CD4-positive, alpha-beta T cell (primary cell): ENCODE measurements around the gene ELAC1. TPM values are rescaled to one million over a fixed set of nuclear protein-coding genes. Genes with fewer than 3 reads are reported as not detected.

Experiments
- ATAC-seq: fragments of 200-7000 bp; cut with Tn5 transposase; one replicate; pipeline ENCODE4 v1.10.0; 2022; ENCODE audit warnings: mild to moderate bottlenecking; ENCODE audit not compliant: poor library complexity
- CTCF ChIA-PET: fragments of 350-600 bp; sonication (Branson Sonifier 250); formaldehyde crosslinking; loops from one replicate; lab custom pipeline; 2021; ENCODE audit warnings: antibody characterized with exemption, inconsistent platforms; lab: Charles Lee
- POLR2A ChIA-PET: fragments of 350-600 bp; sonication (Branson Sonifier 250); formaldehyde crosslinking; loops from one replicate; lab custom pipeline; 2021; ENCODE audit warnings: antibody characterized with exemption, inconsistent platforms; lab: Charles Lee
- DNase-seq, 14 experiments: peaks; one replicate each; pipeline ENCODE4 v3.0.0-alpha.2; 2013 to 2020; ENCODE audit warnings: mixed read lengths in 2 of 14
- H3K27ac ChIP-seq, 2 donors: one replicate each; pipeline versions ENCODE4 v1.5.1 to v1.7.0; 2013; ENCODE audit warnings: low read length in 2 of 2, low read depth in 1 of 2, mild to moderate bottlenecking in 1 of 2
- H3K27me3 ChIP-seq, 2 experiments: 1 replicate in 1 of 2; 2 replicates in 1 of 2; pipeline versions ENCODE4 v1.6.1 to v1.7.0; 2013; ENCODE audit warnings: low read length in 2 of 2, control low read depth in 1 of 2, mild to moderate bottlenecking in 1 of 2, moderate library complexity in 1 of 2; ENCODE audit not compliant: insufficient read depth in 2 of 2, control insufficient read depth in 1 of 2
- H3K36me3 ChIP-seq: one replicate; pipeline ENCODE4 v1.6.1; 2013; ENCODE audit warnings: low read length, control low read depth; ENCODE audit not compliant: insufficient read depth
- H3K4me1 ChIP-seq: one replicate; pipeline ENCODE4 v1.6.1; 2013; ENCODE audit warnings: low read length, control low read depth; ENCODE audit not compliant: insufficient read depth
- H3K4me3 ChIP-seq: one replicate; pipeline ENCODE4 v1.5.1; 2013; ENCODE audit warnings: mild to moderate bottlenecking, low read length, moderate library complexity
- H3K9me3 ChIP-seq, 2 experiments: 1 replicate in 1 of 2; 2 replicates in 1 of 2; pipeline versions ENCODE4 v1.6.1 to v1.7.0; 2013; ENCODE audit warnings: low read length in 2 of 2, mild to moderate bottlenecking in 2 of 2, control low read depth in 1 of 2, moderate library complexity in 1 of 2; ENCODE audit not compliant: control insufficient read depth in 1 of 2, insufficient read depth in 1 of 2
- H3K27ac Mint-ChIP-seq: one replicate; pipeline ENCODE4 v1.8.0; 2020; ENCODE audit warnings: mixed read lengths
- H3K27me3 Mint-ChIP-seq: one replicate; pipeline ENCODE4 v1.8.0; 2021; ENCODE audit warnings: mixed read lengths
- H3K36me3 Mint-ChIP-seq: one replicate; pipeline ENCODE4 v1.8.0; 2021; ENCODE audit warnings: low read depth, mixed read lengths
- H3K4me1 Mint-ChIP-seq: one replicate; pipeline ENCODE4 v1.8.0; 2021; ENCODE audit warnings: low read depth, mixed read lengths
- H3K4me3 Mint-ChIP-seq: one replicate; pipeline ENCODE4 v1.8.0; 2020; ENCODE audit warnings: mild to moderate bottlenecking, mixed read lengths
- H3K9me3 Mint-ChIP-seq: one replicate; pipeline ENCODE4 v1.8.0; 2020; ENCODE audit warnings: mixed read lengths
- CTCF ChIP-seq: fragments of 200-600 bp; IDR thresholded peaks from one replicate; pipeline ENCODE4 v1.8.0; 2022; ENCODE audit warnings: antibody characterized with exemption, mild to moderate bottlenecking
- intact Hi-C, 2 experiments: fragments of 100-400 bp; cut with DNase I in 1 of 2; cut with micrococcal nuclease in 1 of 2; formaldehyde crosslinking; loops; one replicate each; pipeline versions ENCODE4 v1.15.1 to v1.9.0; 2023 to 2025; cut with DNase I, micrococcal nuclease
- total RNA-seq, 174 experiments: library from RNA in 2 of 174; stranded (reverse) in 2 of 174; gene quantifications; one replicate each; pipeline ENCODE4 v1.2.3 and lab custom pipeline; 2021 to 2026

ELAC1 gene
- total RNA-seq, 2 experiments from 2014 or later, result 3.0 to 4.6 TPM

DNA sequence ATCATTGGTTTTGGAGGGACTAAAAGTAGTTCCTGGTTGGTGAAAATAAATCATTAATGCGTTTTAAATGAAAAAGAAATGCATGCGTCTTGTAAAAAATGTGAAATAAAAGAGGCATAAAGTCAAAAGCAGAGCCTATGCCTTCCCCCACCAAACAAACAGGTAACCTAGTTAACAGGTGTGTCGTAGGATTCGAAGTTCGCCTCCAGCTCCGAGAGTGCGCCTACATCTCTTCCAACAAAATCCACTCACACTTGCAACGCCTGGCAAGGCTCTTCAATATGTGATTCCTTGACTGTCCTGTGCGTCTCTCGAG is 61.5 kb downstream of the ELAC1 start:
- intact Hi-C loops, result loop anchor here in 1 of 2 experiments (5.0 kb wide), 1 partner anchor 742 kb away; the partner anchor contains the start of gene CXXC1
- H3K36me3 Mint-ChIP-seq, result peaks cover 50% of the 10 kb centered on the region
- ChIA-PET CTCF (interaction anchor here (1.0 to 1.5 kb wide), 2 partner anchors 22 to 61 kb away, joined by 3 to 4 read pairs; partner anchors contain the start of gene ELAC1), POLR2A (interaction anchor here (0.9 to 4.2 kb wide), 19 partner anchors 9 to 748 kb away, joined by 3 to 107 read pairs (median 6); partner anchors contain the start of genes ELAC1, MBD1, ME2 and MEX3C)
- H3K4me3 ChIP-seq, result peak overlapping the region; percentile 77
- TF ChIP-seq CTCF, result no peak
- no peak for ATAC-seq
- H3K36me3 ChIP-seq, result peaks cover 9% of the 10 kb centered on the region
- peaks cover 29% of the 10 kb centered on the region for H3K4me1 ChIP-seq
- H3K27me3 ChIP-seq, result no peaks in the 10 kb centered on the region
- peak overlapping the region; percentile 79 to 82 for H3K27ac ChIP-seq
- peak overlapping the region; percentile 98 for H3K4me3 Mint-ChIP-seq
- no peak for DNase-seq
- H3K27ac Mint-ChIP-seq, result peak overlapping the region; percentile 100
- peaks cover 57% of the 10 kb centered on the region for H3K4me1 Mint-ChIP-seq
- H3K9me3 Mint-ChIP-seq, result no peaks in the 10 kb centered on the region
- H3K9me3 ChIP-seq, result no peaks in the 10 kb centered on the region
- no peaks in the 10 kb centered on the region for H3K27me3 Mint-ChIP-seq

- peak within 1 kb of the TSS; percentile 100 for H3K27ac Mint-ChIP-seq
- H3K36me3 Mint-ChIP-seq, result peaks cover 56% of the 10 kb centered on the region
- TF ChIP-seq CTCF, result no peak
- peak; percentile 97 to 99 (median 98) for DNase-seq
- Histone ChIP-seq H3K4me3 (peak within 1 kb of the TSS; percentile 77), H3K36me3 (peaks cover 9% of the 10 kb centered on the region), H3K27me3 (no peaks in the 10 kb centered on the region), H3K27ac (peak within 1 kb of the TSS; percentile 79 to 82), H3K4me1 (peaks cover 35% of the 10 kb centered on the region), H3K9me3 (no peaks in the 10 kb centered on the region)
- CTCF ChIA-PET, result interaction anchor here (1.0 to 1.5 kb wide), 2 partner anchors 22 to 62 kb away, joined by 3 to 4 read pairs; partner anchors contain the start of gene ELAC1
- peaks cover 63% of the 10 kb centered on the region for H3K4me1 Mint-ChIP-seq
- H3K9me3 Mint-ChIP-seq, result no peaks in the 10 kb centered on the region
- POLR2A ChIA-PET, result interaction anchor here (0.9 to 4.2 kb wide), 26 partner anchors 10 to 749 kb away, joined by 3 to 107 read pairs (median 5); partner anchors contain the start of genes ELAC1, MBD1, ME2 and MEX3C
- ATAC-seq, result peak; percentile 78
- peak within 1 kb of the TSS; percentile 100 for H3K4me3 Mint-ChIP-seq
- H3K27me3 Mint-ChIP-seq, result no peaks in the 10 kb centered on the region
- intact Hi-C loops, result loop anchor here (2.0 to 10.0 kb wide), 5 partner anchors 21 to 745 kb away; partner anchors contain the start of genes CXXC1 (in 2 of the 2), MBD1 (in 1 of the 2) and ME2 (in 1 of the 2)
Observed at GRCh38 chr18:51029694-51030536, 62.1 kb downstream of the ELAC1 start, which contains the start of gene SMAD4. TSS of gene SMAD4 (plus strand) at chr18:51030213. CDS start at chr18:51047047, 16,834 bp downstream.

DNA sequence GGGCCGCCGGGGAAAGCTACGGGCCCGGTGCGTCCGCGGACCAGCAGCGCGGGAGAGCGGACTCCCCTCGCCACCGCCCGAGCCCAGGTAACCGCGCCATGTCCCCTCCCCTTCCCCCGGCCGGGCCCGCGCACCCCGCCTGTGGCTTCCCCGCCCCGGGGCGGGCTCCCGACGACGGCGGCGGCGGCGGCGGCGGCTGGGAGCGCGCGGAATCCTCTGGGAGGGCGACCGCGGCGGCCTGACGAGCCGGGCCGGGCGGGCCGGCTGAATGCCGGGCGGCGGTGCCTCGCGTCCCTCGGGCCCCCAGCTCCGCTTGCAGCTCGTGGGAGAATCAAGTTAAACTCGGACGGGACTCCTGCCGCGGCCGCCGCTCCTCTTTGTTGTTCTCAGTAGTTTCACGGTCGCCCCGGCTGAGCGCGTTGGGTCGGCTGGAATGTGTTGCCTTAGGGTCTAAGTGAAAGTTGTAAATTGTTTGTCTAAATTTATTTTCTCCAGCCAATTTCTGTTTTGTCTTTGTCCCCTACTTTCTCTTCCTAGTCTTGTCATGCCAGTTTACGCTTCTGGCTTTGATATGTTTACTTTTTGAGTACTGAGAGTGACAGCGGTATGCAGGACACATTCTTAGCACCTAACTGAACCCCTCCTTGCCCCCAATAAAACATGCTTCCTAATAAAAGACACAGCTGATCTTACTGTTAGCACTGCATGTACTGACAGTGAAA is 62.9 kb downstream of the ELAC1 start:
- Mint-ChIP-seq H3K27me3 (no peaks in the 10 kb centered on the region), H3K4me3 (peak overlapping the region; percentile 100), H3K9me3 (no peaks in the 10 kb centered on the region), H3K27ac (peak overlapping the region; percentile 99), H3K4me1 (peaks cover 70% of the 10 kb centered on the region), H3K36me3 (peaks cover 64% of the 10 kb centered on the region)
- POLR2A ChIA-PET, result interaction anchor here (0.9 to 4.2 kb wide), 25 partner anchors 10 to 749 kb away, joined by 3 to 107 read pairs (median 5); partner anchors contain the start of genes ELAC1, MBD1, ME2 and MEX3C
- Histone ChIP-seq H3K27me3 (no peaks in the 10 kb centered on the region), H3K27ac (peak overlapping the region; percentile 50 to 61), H3K4me1 (peaks cover 39% of the 10 kb centered on the region), H3K36me3 (peaks cover 9% of the 10 kb centered on the region), H3K9me3 (no peaks in the 10 kb centered on the region), H3K4me3 (peak overlapping the region; percentile 77)
- CTCF ChIA-PET, result interaction anchor here (0.7 to 1.5 kb wide), 2 partner anchors 21 to 126 kb away, joined by 3 to 4 read pairs; no protein-coding TSS in a partner anchor
- peak; percentile 70 for ATAC-seq
- intact Hi-C loops, result loop anchor here (2.0 to 10.0 kb wide), 4 partner anchors 20 to 746 kb away; partner anchors contain the start of genes CXXC1 (in 1 of the 2), MBD1 (in 1 of the 2) and ME2 (in 1 of the 2)
- peak; percentile 47 to 84 (median 66) for DNase-seq
- TF ChIP-seq CTCF, result no peak
